Activated T-cell treated with anti-CD3 and anti-CD28 coated beads, Interleukin-2, amount 50 U/mL, for 4 hours (primary cell): ENCODE measurements around the gene TCOF1. TPM values are rescaled to one million over a fixed set of nuclear protein-coding genes. Genes with fewer than 3 reads are reported as not detected.
"Not testable (repeated sequence)": the region's sequence is repeated elsewhere in the genome, so short reads cannot be mapped to it uniquely, and the experiment has no call there.

ENCODE experiments used
- ATAC-seq, 2 donors: fragments of 200-7000 bp; cut with Tn5 transposase; one replicate each; pipeline ENCODE4 v1.10.0; 2021
- DNase-seq: peaks from one replicate; pipeline ENCODE4 v3.0.0-alpha.2; 2020
- H3K27me3 Mint-ChIP-seq: one replicate; pipeline ENCODE4 v1.8.0; 2021; ENCODE audit warnings: low read depth, mixed read lengths
- H3K36me3 Mint-ChIP-seq: one replicate; pipeline ENCODE4 v1.8.0; 2022; ENCODE audit warnings: mixed read lengths; ENCODE audit not compliant: insufficient read depth
- H3K4me1 Mint-ChIP-seq: one replicate; pipeline ENCODE4 v1.8.0; 2021; ENCODE audit warnings: low read depth, mixed read lengths
- H3K4me3 Mint-ChIP-seq: one replicate; pipeline ENCODE4 v1.8.0; 2021; ENCODE audit warnings: mild to moderate bottlenecking, moderate library complexity, mixed read lengths
- H3K9me3 Mint-ChIP-seq: one replicate; pipeline ENCODE4 v1.8.0; 2021; ENCODE audit warnings: mixed read lengths
- total RNA-seq, 3 donors: library from RNA; stranded (reverse); gene quantifications; one replicate each; pipeline ENCODE4 v1.2.1, GENCODE V29; 2021

Gene TCOF1
- total RNA-seq, 3 donors from 2014 or later: 153 to 160 (median 156) TPM

- H3K4me3 Mint-ChIP-seq: no peak overlapping the region
- no peaks in the 10 kb centered on the region for H3K36me3 Mint-ChIP-seq
Observed at GRCh38 chr5:150422758-150423157, 65.3 kb downstream of the TCOF1 start.

GRCh38 chr5:150426165-150426564 lies 68.7 kb downstream of the TCOF1 start:
- not testable (repeated sequence) for H3K4me1 Mint-ChIP-seq, H3K4me3 Mint-ChIP-seq, H3K9me3 Mint-ChIP-seq, ATAC-seq, DNase-seq, H3K27me3 Mint-ChIP-seq, H3K36me3 Mint-ChIP-seq

More at GRCh38 chr5:150422758-150423157, 65.3 kb downstream of the TCOF1 start:
- Mint-ChIP-seq H3K4me1 (peaks cover 4% of the 10 kb centered on the region), H3K9me3 (no peaks in the 10 kb centered on the region), H3K27me3 (peaks cover 3% of the 10 kb centered on the region)
- no peak for DNase-seq
- ATAC-seq: no peak

- H3K9me3 Mint-ChIP-seq: no peaks in the 10 kb centered on the region
Observed at GRCh38 chr5:150428106-150428876, 70.8 kb downstream of the TCOF1 start.

GRCh38 chr5:150428978-150429377 lies 71.5 kb downstream of the TCOF1 start:
- Mint-ChIP-seq H3K36me3 (no peaks in the 10 kb centered on the region), H3K9me3 (no peaks in the 10 kb centered on the region), H3K27me3 (no peaks in the 10 kb centered on the region), H3K4me1 (peaks cover 4% of the 10 kb centered on the region), H3K4me3 (no peak overlapping the region)
- DNase-seq (no peak), ATAC-seq (no peak)

More at GRCh38 chr5:150428106-150428876, 70.8 kb downstream of the TCOF1 start:
- H3K36me3 Mint-ChIP-seq: no peaks in the 10 kb centered on the region
- H3K4me1 Mint-ChIP-seq: peaks cover 4% of the 10 kb centered on the region
- H3K4me3 Mint-ChIP-seq: no peak overlapping the region
- H3K27me3 Mint-ChIP-seq: peaks cover 1% of the 10 kb centered on the region
- no peak for ATAC-seq
- DNase-seq: no peak

GRCh38 chr5:150429410-150429873 lies 71.9 kb downstream of the TCOF1 start:
- Mint-ChIP-seq H3K27me3 (no peaks in the 10 kb centered on the region), H3K4me1 (peaks cover 4% of the 10 kb centered on the region), H3K36me3 (no peaks in the 10 kb centered on the region), H3K9me3 (no peaks in the 10 kb centered on the region), H3K4me3 (no peak overlapping the region)
- ATAC-seq (no peak), DNase-seq (no peak)

- Mint-ChIP-seq H3K27me3 (no peaks in the 10 kb centered on the region), H3K4me3 (no peak overlapping the region), H3K4me1 (peaks cover 7% of the 10 kb centered on the region), H3K9me3 (no peaks in the 10 kb centered on the region), H3K36me3 (no peaks in the 10 kb centered on the region)
- no peak for ATAC-seq
- DNase-seq: no peak
Observed at GRCh38 chr5:150431048-150431447, 73.6 kb downstream of the TCOF1 start.

- Mint-ChIP-seq H3K27me3 (no peaks in the 10 kb centered on the region), H3K4me1 (peaks cover 12% of the 10 kb centered on the region), H3K4me3 (no peak overlapping the region), H3K36me3 (no peaks in the 10 kb centered on the region), H3K9me3 (no peaks in the 10 kb centered on the region)
- DNase-seq (no peak), ATAC-seq (no peak)
Observed at GRCh38 chr5:150431574-150431973, 74.1 kb downstream of the TCOF1 start.

- no peaks in the 10 kb centered on the region for H3K9me3 Mint-ChIP-seq
- no peaks in the 10 kb centered on the region for H3K36me3 Mint-ChIP-seq
- ATAC-seq (no peak), DNase-seq (no peak)
- H3K4me3 Mint-ChIP-seq: no peak overlapping the region
- no peaks in the 10 kb centered on the region for H3K27me3 Mint-ChIP-seq
- H3K4me1 Mint-ChIP-seq: peaks cover 12% of the 10 kb centered on the region
Observed at GRCh38 chr5:150434464-150434863, 77.0 kb downstream of the TCOF1 start.

- Mint-ChIP-seq H3K36me3 (peaks cover 4% of the 10 kb centered on the region), H3K9me3 (no peaks in the 10 kb centered on the region), H3K4me3 (no peak overlapping the region), H3K27me3 (no peaks in the 10 kb centered on the region), H3K4me1 (peaks cover 9% of the 10 kb centered on the region)
- ATAC-seq: peak; percentile 97 to 99
- DNase-seq: peak; percentile 93
Observed at GRCh38 chr5:150436141-150436680, 78.7 kb downstream of the TCOF1 start.

GRCh38 chr5:150438873-150439546 lies 81.5 kb downstream of the TCOF1 start:
- Mint-ChIP-seq H3K9me3 (no peaks in the 10 kb centered on the region), H3K27me3 (no peaks in the 10 kb centered on the region), H3K4me1 (peaks cover 9% of the 10 kb centered on the region), H3K4me3 (no peak overlapping the region), H3K36me3 (peaks cover 17% of the 10 kb centered on the region)
- no peak for ATAC-seq
- DNase-seq: no peak

- Mint-ChIP-seq H3K36me3 (peaks cover 33% of the 10 kb centered on the region), H3K9me3 (no peaks in the 10 kb centered on the region), H3K4me1 (peaks cover 10% of the 10 kb centered on the region), H3K4me3 (no peak overlapping the region), H3K27me3 (no peaks in the 10 kb centered on the region)
- DNase-seq (no peak), ATAC-seq (no peak)
Observed at GRCh38 chr5:150440948-150441812, 83.7 kb downstream of the TCOF1 start.

- ATAC-seq: no peak
- DNase-seq: no peak
- Mint-ChIP-seq H3K4me1 (peaks cover 14% of the 10 kb centered on the region), H3K27me3 (no peaks in the 10 kb centered on the region), H3K9me3 (no peaks in the 10 kb centered on the region), H3K4me3 (no peak overlapping the region), H3K36me3 (peaks cover 42% of the 10 kb centered on the region)
Observed at GRCh38 chr5:150441813-150442698, 84.6 kb downstream of the TCOF1 start.

GRCh38 chr5:150442699-150443080 lies 85.2 kb downstream of the TCOF1 start:
- Mint-ChIP-seq H3K4me3 (no peak overlapping the region), H3K36me3 (peaks cover 48% of the 10 kb centered on the region), H3K9me3 (no peaks in the 10 kb centered on the region), H3K4me1 (peaks cover 19% of the 10 kb centered on the region), H3K27me3 (no peaks in the 10 kb centered on the region)
- ATAC-seq (no peak), DNase-seq (no peak)
